Measurements from ENCODE around the gene PPP1R27. TPM values are rescaled to one million over a fixed set of nuclear protein-coding genes. Genes with fewer than 3 reads are reported as not detected.
A peak's percentile ranks its signal among the peaks of the same experiment; 100 is the strongest.

Gene PPP1R27
- total RNA-seq, 2 donors from 2014 or later, result not detected

- Histone ChIP-seq H3K36me3 (replicated peaks in 1 of 2; ENCODE audit: insufficient read depth in 1 of 2, low read depth in 2 of 2) (peaks cover 42% of the 10 kb centered on the region in 2 donors), H3K4me1 (peaks cover 40% of the 10 kb centered on the region), H3K9me3 (no peaks in the 10 kb centered on the region), H3K4me3 (no peak overlapping the region), H3K27ac (no peak overlapping the region), H3K27me3 (no peaks in the 10 kb centered on the region)
- DNase-seq (no peak), ATAC-seq (no peak)
- intact Hi-C loops (cut with DNase I), result no loop called here
- WGBS, 2 donors, result 79 to 84% methylated on average over 9 to 13 of the region's 13 CpGs
- TF ChIP-seq POLR2A (IDR thresholded peaks at IDR 0.05) (no peak), CTCF (IDR thresholded peaks at IDR 0.05) (no peak)
Measured at GRCh38 chr17:81844887-81845286, 10.0 kb upstream of the PPP1R27 start.

GRCh38 chr17:81844327-81844851 lies 9.5 kb upstream of the PPP1R27 start:
- Histone ChIP-seq H3K27ac (peak overlapping the region in 1 of 4 donors; percentile 78), H3K36me3 (replicated peaks in 1 of 2; ENCODE audit: insufficient read depth in 1 of 2, low read depth in 2 of 2) (peaks cover 42% of the 10 kb centered on the region in 2 donors), H3K4me1 (peaks cover 40% of the 10 kb centered on the region), H3K27me3 (no peaks in the 10 kb centered on the region), H3K9me3 (no peaks in the 10 kb centered on the region), H3K4me3 (no peak overlapping the region)
- no peak for TF ChIP-seq POLR2A (IDR thresholded peaks at IDR 0.05)
- no peak for TF ChIP-seq CTCF (IDR thresholded peaks at IDR 0.05)
- ATAC-seq (no peak), DNase-seq (no peak)
- intact Hi-C loops (cut with DNase I), result no loop called here
- 80% methylated on average over 14 of the region's 14 CpGs; no CpG with 5 or more reads in 1 of the 2 donors for WGBS, 2 donors

- no peaks in the 10 kb centered on the region for H3K27me3 ChIP-seq
- H3K36me3 ChIP-seq (replicated peaks in 1 of 2; ENCODE audit: insufficient read depth in 1 of 2, low read depth in 2 of 2), result peaks cover 42% of the 10 kb centered on the region in 2 donors
- TF ChIP-seq CTCF (IDR thresholded peaks at IDR 0.05) (no peak), POLR2A (IDR thresholded peaks at IDR 0.05) (no peak)
- no peak for ATAC-seq
- peak overlapping the region in 3 of 4 donors; percentile 11 to 78 (median 74) for H3K27ac ChIP-seq
- peaks cover 40% of the 10 kb centered on the region for H3K4me1 ChIP-seq
- no peak for DNase-seq
- intact Hi-C loops (cut with DNase I), result no loop called here
- 77 to 85% methylated on average over 16 to 29 of the region's 30 CpGs for WGBS, 2 donors
- H3K9me3 ChIP-seq, result no peaks in the 10 kb centered on the region
- H3K4me3 ChIP-seq, result no peak overlapping the region
Measured at GRCh38 chr17:81843713-81844326, 9.0 kb upstream of the PPP1R27 start.

- no peaks in the 10 kb centered on the region for H3K27me3 ChIP-seq
- TF ChIP-seq CTCF (IDR thresholded peaks at IDR 0.05) (no peak), POLR2A (IDR thresholded peaks at IDR 0.05) (peak in 1 of 3 donors; percentile 7)
- intact Hi-C loops (cut with DNase I), result no loop called here
- H3K4me3 ChIP-seq, result no peak overlapping the region
- no peaks in the 10 kb centered on the region for H3K9me3 ChIP-seq
- 32 to 37% methylated on average over 14 to 21 of the region's 21 CpGs for WGBS, 2 donors
- peak; percentile 59 to 70 (median 64) for DNase-seq
- H3K4me1 ChIP-seq, result peaks cover 40% of the 10 kb centered on the region
- peak; percentile 55 for ATAC-seq
- peaks cover 38 to 42% of the 10 kb centered on the region in 2 donors for H3K36me3 ChIP-seq (replicated peaks in 1 of 2; ENCODE audit: insufficient read depth in 1 of 2, low read depth in 2 of 2)
- H3K27ac ChIP-seq, result peak overlapping the region; percentile 35 to 78 (median 74)
Measured at GRCh38 chr17:81842725-81843504, 8.1 kb upstream of the PPP1R27 start.

All from body of pancreas (tissue), 4 donors.